K562 (cell line): ENCODE data around the gene MSL3. TPM values are rescaled to one million over a fixed set of nuclear protein-coding genes. Genes with fewer than 3 reads are reported as not detected.

ENCODE experiments used
- AFF1 ChIP-seq, 2 experiments: fragments of 450-650 bp; IDR thresholded peaks; 2 replicates each; pipeline ENCODE4 v1.6.1; 2018; ENCODE audit warnings: mild to moderate bottlenecking in 2 of 2, low read depth in 1 of 2; ENCODE audit not compliant: partially characterized antibody in 2 of 2
- ASH1L ChIP-seq: fragments of 450-650 bp; IDR thresholded peaks from 2 replicates; pipeline ENCODE4 v1.6.1; 2018; ENCODE audit warnings: borderline replicate concordance, mild to moderate bottlenecking, low read depth; ENCODE audit not compliant: partially characterized antibody
- CAMTA2 ChIP-seq: fragments of 250-450 bp; sonication (Bioruptor Pico); conservative IDR thresholded peaks from 2 replicates; pipeline ENCODE4 v1.5.1; 2022
- CBX1 ChIP-seq: sonication (generic); IDR thresholded peaks from 2 replicates; pipeline ENCODE4 v1.6.1; 2016; ENCODE audit warnings: antibody characterized with exemption, low read depth, mild to moderate bottlenecking
- CEBPZ ChIP-seq: fragments of 150-350 bp; IDR thresholded peaks from 2 replicates; pipeline ENCODE4 v1.6.1; 2014; ENCODE audit warnings: low read depth, mild to moderate bottlenecking, low read length, borderline replicate concordance
- EGR1 ChIP-seq: fragments of 450-650 bp; conservative IDR thresholded peaks from 2 replicates; pipeline ENCODE4 v1.6.1; 2017; ENCODE audit warnings: mild to moderate bottlenecking
- GTF2A2 ChIP-seq: IDR thresholded peaks from 2 replicates; pipeline ENCODE4 v1.6.1; 2016; ENCODE audit warnings: mild to moderate bottlenecking, missing genetic modification characterization, missing compliant biosample characterization
- HEY1 ChIP-seq: fragments of 250-450 bp; sonication (Bioruptor Pico); IDR thresholded peaks from 2 replicates; pipeline ENCODE4 v1.5.0; 2020; ENCODE audit warnings: mild to moderate bottlenecking, moderate library complexity, borderline replicate concordance
- MAFK ChIP-seq: IDR thresholded peaks from 2 replicates; pipeline ENCODE4 v1.6.1; 2011; ENCODE audit warnings: low read length, improper control_type of control experiment
- MBD2 ChIP-seq: sonication (generic); IDR thresholded peaks from 2 replicates; pipeline ENCODE4 v1.6.1; 2016; ENCODE audit warnings: low read depth, borderline replicate concordance
- SIX5 ChIP-seq, 2 experiments: IDR thresholded peaks; 2 replicates each; pipeline ENCODE4 v1.6.1; 2011; ENCODE audit warnings: low read length in 2 of 2, borderline replicate concordance in 1 of 2, low read depth in 1 of 2, mild to moderate bottlenecking in 1 of 2, moderate library complexity in 1 of 2; ENCODE audit not compliant: insufficient read depth in 1 of 2
- ZBED1 ChIP-seq: IDR thresholded peaks from 2 replicates; pipeline ENCODE4 v1.6.1; 2014
- polyA plus RNA-seq, 8 experiments: library from polyadenylated mRNA; depleted of rRNA in 4 of 8; stranded (reverse) in 5 of 8; unstranded in 3 of 8; fragments of >200 nt; fragmentation: Nextera tagmentation in 2 of 8; fragmentation: Illumina TruSeq in 1 of 8; extraction: Ambion mirVana in 2 of 8; extraction: Trizol in 1 of 8; gene quantifications; 2 replicates each; pipeline versions ENCODE4 v1.2.1 to v1.2.3, GENCODE V29; 2011 to 2014; ENCODE audit warnings: inconsistent platforms in 1 of 8, missing spikeins in 1 of 8
- total RNA-seq, 7 experiments: library from RNA; depleted of rRNA in 6 of 7; stranded (reverse); fragments of >200 nt in 6 of 7; fragmentation: Illumina TruSeq in 2 of 7; extraction: Trizol in 2 of 7; gene quantifications; 2 replicates each; pipeline versions ENCODE4 v1.2.1 to v1.2.3, GENCODE V29; 2011 to 2021; ENCODE audit warnings: low replicate concordance in 1 of 7
- TF ChIP-seq, protein P1 (sequence below), 3 experiments: fragments of 200-800 bp in 1 of 3; fragments of 250-450 bp in 1 of 3; fragments of 450-650 bp in 1 of 3; sonication (Bioruptor Pico) in 1 of 3; sonication (Bioruptor generic) in 1 of 3; formaldehyde crosslinking in 1 of 3; IDR thresholded peaks; 2 replicates each; pipeline versions ENCODE4 v1.6.1 to v1.8.0; 2016 to 2022; ENCODE audit warnings: mild to moderate bottlenecking in 2 of 3, missing genetic modification characterization in 2 of 3, missing compliant biosample characterization in 1 of 3, moderate library complexity in 1 of 3

The MSL3 gene
- total and polyA plus RNA-seq, 9 of the 15 experiments (the other 6 are each of a cell fraction or from before 2014, with no cell fraction given), result 21.3 to 39.9 (median 27.1) TPM

DNA sequence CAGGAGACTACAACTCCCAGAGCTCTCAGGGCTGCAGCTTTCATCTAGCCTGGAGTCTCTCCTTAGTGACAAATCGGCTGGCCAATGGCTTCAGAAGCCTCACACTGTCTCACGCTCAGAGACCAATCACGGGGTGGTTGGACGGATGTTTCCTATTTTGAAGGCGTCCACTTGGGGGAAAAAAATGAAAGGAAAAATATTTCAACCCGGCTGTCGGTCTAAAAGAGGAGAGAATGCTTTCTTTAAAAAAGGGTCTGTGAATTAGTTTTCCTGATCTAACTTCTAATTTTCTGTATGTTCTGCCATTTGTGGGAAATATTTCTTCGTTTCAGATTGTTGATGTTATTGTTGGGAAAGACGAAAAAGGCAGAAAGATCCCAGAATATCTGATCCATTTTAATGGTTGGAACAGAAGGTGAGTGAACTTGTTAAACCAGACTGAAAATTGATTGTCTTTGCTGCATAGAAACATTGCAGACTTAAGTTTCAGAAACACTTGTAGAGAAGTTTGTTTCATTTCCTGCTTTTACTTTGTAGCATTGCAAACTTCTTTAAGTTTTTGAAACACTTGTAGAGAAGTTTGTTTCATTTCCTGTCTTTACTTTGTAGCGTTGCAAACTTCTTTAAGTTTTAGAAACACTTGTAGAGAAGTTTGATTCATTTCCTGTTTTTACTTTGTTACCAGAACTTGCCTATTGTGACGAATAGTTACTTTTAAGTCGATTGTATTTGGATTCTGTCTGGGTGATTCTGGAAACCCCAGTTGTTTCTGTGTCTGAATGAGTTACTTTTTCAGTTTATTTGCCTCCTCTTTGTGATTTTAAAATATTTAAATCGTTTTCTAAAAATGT, 1.6 kb downstream of the MSL3 start (continued):
- TF ChIP-seq, protein P1, sequence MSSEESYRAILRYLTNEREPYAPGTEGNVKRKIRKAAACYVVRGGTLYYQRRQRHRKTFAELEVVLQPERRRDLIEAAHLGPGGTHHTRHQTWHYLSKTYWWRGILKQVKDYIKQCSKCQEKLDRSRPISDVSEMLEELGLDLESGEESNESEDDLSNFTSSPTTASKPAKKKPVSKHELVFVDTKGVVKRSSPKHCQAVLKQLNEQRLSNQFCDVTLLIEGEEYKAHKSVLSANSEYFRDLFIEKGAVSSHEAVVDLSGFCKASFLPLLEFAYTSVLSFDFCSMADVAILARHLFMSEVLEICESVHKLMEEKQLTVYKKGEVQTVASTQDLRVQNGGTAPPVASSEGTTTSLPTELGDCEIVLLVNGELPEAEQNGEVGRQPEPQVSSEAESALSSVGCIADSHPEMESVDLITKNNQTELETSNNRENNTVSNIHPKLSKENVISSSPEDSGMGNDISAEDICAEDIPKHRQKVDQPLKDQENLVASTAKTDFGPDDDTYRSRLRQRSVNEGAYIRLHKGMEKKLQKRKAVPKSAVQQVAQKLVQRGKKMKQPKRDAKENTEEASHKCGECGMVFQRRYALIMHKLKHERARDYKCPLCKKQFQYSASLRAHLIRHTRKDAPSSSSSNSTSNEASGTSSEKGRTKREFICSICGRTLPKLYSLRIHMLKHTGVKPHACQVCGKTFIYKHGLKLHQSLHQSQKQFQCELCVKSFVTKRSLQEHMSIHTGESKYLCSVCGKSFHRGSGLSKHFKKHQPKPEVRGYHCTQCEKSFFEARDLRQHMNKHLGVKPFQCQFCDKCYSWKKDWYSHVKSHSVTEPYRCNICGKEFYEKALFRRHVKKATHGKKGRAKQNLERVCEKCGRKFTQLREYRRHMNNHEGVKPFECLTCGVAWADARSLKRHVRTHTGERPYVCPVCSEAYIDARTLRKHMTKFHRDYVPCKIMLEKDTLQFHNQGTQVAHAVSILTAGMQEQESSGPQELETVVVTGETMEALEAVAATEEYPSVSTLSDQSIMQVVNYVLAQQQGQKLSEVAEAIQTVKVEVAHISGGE (CRISPR knock-in tag; IDR thresholded peaks at IDR 0.05), result no peak
- TF ChIP-seq MAFK (no peak), AFF1 (IDR thresholded peaks at IDR 0.05; ENCODE audit: low read depth in 1 of 2, partially characterized antibody in 2 of 2) (peak in 1 of 2 experiments; percentile 48), HEY1 (CRISPR knock-in tag) (no peak), CAMTA2 (no peak), CBX1 (no peak), ZBED1 (no peak), SIX5 (IDR thresholded peaks at IDR 0.05; ENCODE audit: borderline replicate concordance in 1 of 2, insufficient read depth in 1 of 2, low read depth in 1 of 2, low read length in 2 of 2) (peak; percentile 53 to 61; a peak in 3 of 4 replicates), ASH1L (peak; percentile 80), GTF2A2 (tag) (no peak), CEBPZ (no peak), MBD2 (peak; percentile 90), EGR1 (no peak)
